Muscle of arm (tissue), 14 donors: ENCODE data around the gene POMT2. TPM values are rescaled to one million over a fixed set of nuclear protein-coding genes. Genes with fewer than 3 reads are reported as not detected.
"Not testable (repeated sequence)": the region's sequence is repeated elsewhere in the genome, so short reads cannot be mapped to it uniquely, and the experiment has no call there.

Source experiments
- DNase-seq: peaks from one replicate; pipeline ENCODE4 v3.0.0-alpha.2; 2013
- long read RNA-seq, 11 donors: transcript quantifications; one replicate each; lab custom pipeline, GENCODE V29; 2026
- polyA plus RNA-seq, 12 donors: library from polyadenylated mRNA; unstranded; fragments of 120-200 nt; gene quantifications; one replicate each; pipeline ENCODE4 v1.2.1, GENCODE V29; 2013; ENCODE audit not compliant: insufficient read length in 12 of 12

The POMT2 gene
- 10 to 100 TPM in 11 of 12 donors, not detected in 1; 19.1 to 36.9 (median 32.0) TPM for polyA plus RNA-seq
- long read RNA-seq, donor 1 = 0 reads
- long read RNA-seq, donor 2, full-length matches to known transcripts = 1 of 1 reads
- long read RNA-seq, donor 2, partial matches to known transcripts = 0 of 1 reads
- long read RNA-seq, donor 2, other reads (novel, unspliced or antisense) = 0 of 1 reads
- long read RNA-seq, donor 3, full-length matches to known transcripts = 2 of 2 reads
- long read RNA-seq, donor 3, partial matches to known transcripts = 0 of 2 reads
- long read RNA-seq, donor 3, other reads (novel, unspliced or antisense) = 0 of 2 reads
- long read RNA-seq, donor 4, full-length matches to known transcripts = 3 of 3 reads
- long read RNA-seq, donor 4, partial matches to known transcripts = 0 of 3 reads
- long read RNA-seq, donor 4, other reads (novel, unspliced or antisense) = 0 of 3 reads
- long read RNA-seq, donor 5, full-length matches to known transcripts = 4 of 4 reads
- long read RNA-seq, donor 5, partial matches to known transcripts = 0 of 4 reads
- long read RNA-seq, donor 5, other reads (novel, unspliced or antisense) = 0 of 4 reads
- long read RNA-seq, donor 6 = 0 reads
- long read RNA-seq, donor 7 = 0 reads
- long read RNA-seq, donor 8 = 0 reads
- long read RNA-seq, donor 9, full-length matches to known transcripts = 1 of 1 reads
- long read RNA-seq, donor 9, partial matches to known transcripts = 0 of 1 reads
- long read RNA-seq, donor 9, other reads (novel, unspliced or antisense) = 0 of 1 reads
- long read RNA-seq, donor 10, full-length matches to known transcripts = 3 of 3 reads
- long read RNA-seq, donor 10, partial matches to known transcripts = 0 of 3 reads
- long read RNA-seq, donor 10, other reads (novel, unspliced or antisense) = 0 of 3 reads
- long read RNA-seq, donor 11, full-length matches to known transcripts = 1 of 1 reads
- long read RNA-seq, donor 11, partial matches to known transcripts = 0 of 1 reads
- long read RNA-seq, donor 11, other reads (novel, unspliced or antisense) = 0 of 1 reads

GRCh38 chr14:77320238-77320935 lies at the start of gene POMT2:
Gene POMT2, minus strand, starts transcription at chr14:77320883. Its CDS starts 202 bp downstream, at chr14:77320681.
- peak; percentile 92 for DNase-seq

- DNase-seq = no peak
These were observed 48.6 kb upstream of the POMT2 start for GRCh38 chr14:77369285-77369684.

- no peak for DNase-seq
These were observed 43.5 kb upstream of the POMT2 start for GRCh38 chr14:77364146-77364545.

- no peak for DNase-seq
These were observed 38.9 kb upstream of the POMT2 start for GRCh38 chr14:77359626-77360025.

- no peak for DNase-seq
These were observed 36.2 kb upstream of the POMT2 start for GRCh38 chr14:77356899-77357298.

- no peak for DNase-seq
These were observed 35.1 kb upstream of the POMT2 start for GRCh38 chr14:77355811-77356210.

GRCh38 chr14:77353469-77354141 lies 32.9 kb upstream of the POMT2 start:
- DNase-seq = no peak

GRCh38 chr14:77347751-77348150 lies 27.1 kb upstream of the POMT2 start:
- peak; percentile 25 for DNase-seq

GRCh38 chr14:77346495-77346894 lies 25.8 kb upstream of the POMT2 start:
- DNase-seq = no peak

GRCh38 chr14:77344377-77344996 lies 23.8 kb upstream of the POMT2 start:
- no peak for DNase-seq

GRCh38 chr14:77343662-77344061 lies 23.0 kb upstream of the POMT2 start:
- no peak for DNase-seq

- no peak for DNase-seq
These were observed 22.2 kb upstream of the POMT2 start for GRCh38 chr14:77342726-77343397.

- no peak for DNase-seq
These were observed 19.7 kb upstream of the POMT2 start for GRCh38 chr14:77340389-77340788.

GRCh38 chr14:77339407-77339806 lies 18.7 kb upstream of the POMT2 start:
- no peak for DNase-seq

- DNase-seq = no peak
These were observed 17.6 kb upstream of the POMT2 start for GRCh38 chr14:77338302-77338701.

GRCh38 chr14:77337880-77338279 lies 17.2 kb upstream of the POMT2 start:
- DNase-seq = no peak

- DNase-seq = not testable (repeated sequence)
These were observed 16.6 kb upstream of the POMT2 start for GRCh38 chr14:77337255-77337654.

GRCh38 chr14:77335576-77335975 lies 14.9 kb upstream of the POMT2 start:
- DNase-seq = peak; percentile 42

- no peak for DNase-seq
These were observed 9.2 kb upstream of the POMT2 start for GRCh38 chr14:77329872-77330271.

GRCh38 chr14:77327111-77327510 lies 6.4 kb upstream of the POMT2 start:
- DNase-seq = no peak
